Kidney epithelial cell (primary cell): ENCODE data around the gene NKIRAS2. TPM values are rescaled to one million over a fixed set of nuclear protein-coding genes. Genes with fewer than 3 reads are reported as not detected.

ENCODE experiments used
- DNase-seq: peaks from one replicate; pipeline ENCODE4 v3.0.0-alpha.2; 2010; ENCODE audit warnings: low read depth
- H3K27me3 ChIP-seq: 2 replicates; pipeline ENCODE4 v1.6.0; 2011; ENCODE audit warnings: low read length; ENCODE audit not compliant: control insufficient read depth, insufficient read depth
- H3K36me3 ChIP-seq: 2 replicates; pipeline ENCODE4 v1.5.1; 2011; ENCODE audit warnings: low read length; ENCODE audit not compliant: control insufficient read depth, insufficient read depth
- H3K4me3 ChIP-seq: 2 replicates; pipeline ENCODE4 v1.5.1; 2011; ENCODE audit warnings: low read depth, mild to moderate bottlenecking, control low read depth, low read length
- total RNA-seq: library from RNA; depleted of rRNA; stranded (reverse); fragments of >200 nt; gene quantifications from 2 replicates; pipeline ENCODE4 v1.2.3, GENCODE V29; 2015
- TF ChIP-seq, protein P1 (sequence below): IDR thresholded peaks from 2 replicates; pipeline ENCODE4 v1.5.1; 2011; ENCODE audit warnings: mild to moderate bottlenecking, moderate library complexity, low read length, control low read depth, inconsistent platforms; ENCODE audit not compliant: insufficient read depth, poor library complexity, severe bottlenecking

Gene NKIRAS2
- total RNA-seq, 1 donor from 2014 or later, result 74.4 TPM

DNA sequence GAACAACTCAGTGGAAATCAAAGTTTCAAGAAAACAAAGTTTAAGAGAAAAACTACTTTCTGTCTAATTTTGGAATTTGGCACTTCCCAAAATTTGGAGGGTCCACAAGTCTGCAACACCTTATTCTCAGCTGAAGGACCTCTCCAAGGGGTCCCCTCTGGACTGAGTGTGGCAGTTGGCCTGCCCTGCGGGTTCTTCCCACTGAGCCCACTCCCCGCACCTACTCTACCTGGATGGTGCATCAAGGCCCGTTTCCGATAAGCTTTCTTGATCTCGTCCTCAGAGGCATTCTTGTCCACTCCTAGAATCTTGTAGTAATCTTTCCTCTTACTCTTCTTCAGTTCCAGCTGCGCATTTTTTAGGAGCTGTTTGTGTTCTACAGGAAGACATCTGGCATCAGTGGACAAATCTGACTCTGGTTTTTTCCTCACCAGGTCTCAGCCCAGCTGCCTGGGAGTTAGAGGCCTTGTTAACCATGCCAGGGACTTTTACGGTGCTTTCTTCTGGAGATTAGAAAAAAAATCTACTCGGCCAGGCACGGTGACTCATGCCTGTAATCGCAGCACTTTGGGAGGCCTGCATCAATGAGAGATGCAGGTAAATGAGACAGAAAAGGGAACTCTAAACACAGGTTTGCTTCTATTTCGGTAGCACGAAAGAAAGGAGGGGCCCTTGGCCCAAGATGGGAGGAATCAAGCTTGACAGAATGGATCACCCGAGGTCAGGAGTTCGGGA lies 37.7 kb upstream of the NKIRAS2 start:
- Histone ChIP-seq H3K36me3 (peaks cover 3% of the 10 kb centered on the region), H3K4me3 (no peak overlapping the region), H3K27me3 (no peaks in the 10 kb centered on the region)
- no peak for DNase-seq
- TF ChIP-seq, protein P1, sequence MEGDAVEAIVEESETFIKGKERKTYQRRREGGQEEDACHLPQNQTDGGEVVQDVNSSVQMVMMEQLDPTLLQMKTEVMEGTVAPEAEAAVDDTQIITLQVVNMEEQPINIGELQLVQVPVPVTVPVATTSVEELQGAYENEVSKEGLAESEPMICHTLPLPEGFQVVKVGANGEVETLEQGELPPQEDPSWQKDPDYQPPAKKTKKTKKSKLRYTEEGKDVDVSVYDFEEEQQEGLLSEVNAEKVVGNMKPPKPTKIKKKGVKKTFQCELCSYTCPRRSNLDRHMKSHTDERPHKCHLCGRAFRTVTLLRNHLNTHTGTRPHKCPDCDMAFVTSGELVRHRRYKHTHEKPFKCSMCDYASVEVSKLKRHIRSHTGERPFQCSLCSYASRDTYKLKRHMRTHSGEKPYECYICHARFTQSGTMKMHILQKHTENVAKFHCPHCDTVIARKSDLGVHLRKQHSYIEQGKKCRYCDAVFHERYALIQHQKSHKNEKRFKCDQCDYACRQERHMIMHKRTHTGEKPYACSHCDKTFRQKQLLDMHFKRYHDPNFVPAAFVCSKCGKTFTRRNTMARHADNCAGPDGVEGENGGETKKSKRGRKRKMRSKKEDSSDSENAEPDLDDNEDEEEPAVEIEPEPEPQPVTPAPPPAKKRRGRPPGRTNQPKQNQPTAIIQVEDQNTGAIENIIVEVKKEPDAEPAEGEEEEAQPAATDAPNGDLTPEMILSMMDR, result no peak

DNA sequence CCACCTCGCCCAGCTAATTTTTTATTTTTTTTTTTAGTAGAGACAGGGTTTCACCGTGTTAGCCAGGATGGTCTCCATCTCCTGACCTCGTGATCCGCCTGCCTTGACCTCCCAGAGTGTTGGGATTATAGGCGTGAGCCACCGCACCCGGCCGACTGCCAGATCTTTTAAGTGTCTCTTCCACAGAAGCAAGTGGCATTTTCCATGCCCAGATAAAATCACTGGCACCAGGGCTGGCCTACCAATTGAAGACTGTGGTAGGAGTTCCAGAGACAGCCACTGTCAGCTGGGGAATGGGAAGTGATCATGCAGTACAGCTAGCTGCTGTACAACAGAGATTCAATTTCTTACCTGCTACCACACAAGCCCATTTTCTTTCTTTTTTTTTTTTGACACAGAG lies 35.4 kb upstream of the NKIRAS2 start:
- no peaks in the 10 kb centered on the region for H3K27me3 ChIP-seq
- no peak overlapping the region for H3K4me3 ChIP-seq
- no peak for DNase-seq
- peaks cover 5% of the 10 kb centered on the region for H3K36me3 ChIP-seq
- TF ChIP-seq, protein P1, result no peak

DNA sequence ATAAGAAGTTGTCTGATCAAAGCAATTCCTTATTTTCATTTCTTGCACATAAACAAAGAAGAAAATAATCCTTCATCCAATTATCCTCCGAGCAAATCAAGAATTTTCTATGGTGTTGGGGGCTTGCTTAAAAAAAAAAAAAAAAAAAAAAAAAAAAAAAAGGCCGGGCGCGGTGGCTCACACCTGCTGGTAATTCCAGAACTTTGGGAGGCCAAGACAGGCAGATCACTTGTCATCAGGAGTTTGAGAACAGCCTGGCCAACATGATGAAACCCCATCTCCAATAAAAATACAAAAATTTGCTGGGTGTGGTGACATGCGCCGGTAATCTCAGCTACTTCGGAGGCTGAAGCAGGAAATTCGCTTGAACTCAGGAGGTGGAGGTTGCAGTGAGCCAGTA lies 34.0 kb upstream of the NKIRAS2 start:
- Histone ChIP-seq H3K4me3 (no peak overlapping the region), H3K36me3 (peaks cover 6% of the 10 kb centered on the region), H3K27me3 (no peaks in the 10 kb centered on the region)
- DNase-seq, result no peak
- TF ChIP-seq, protein P1, result no peak

DNA sequence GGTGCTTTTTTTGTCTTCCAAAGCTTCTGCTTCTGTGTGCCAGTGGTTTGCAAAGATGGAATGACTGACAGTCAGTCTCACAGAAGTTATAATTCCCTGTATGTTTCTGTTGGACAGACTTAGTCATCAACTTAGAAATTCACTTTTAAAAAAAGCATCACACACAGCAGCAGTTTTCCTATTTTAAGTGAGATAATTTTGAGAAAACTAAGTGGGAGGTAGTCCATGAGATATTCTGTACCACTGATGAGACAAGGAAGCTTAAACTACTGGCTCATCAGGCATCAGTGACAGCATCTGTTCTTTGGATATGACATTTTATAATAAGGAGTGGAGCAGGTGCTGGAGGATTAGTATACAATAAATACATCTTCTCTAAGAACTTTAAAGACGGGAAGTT lies 33.3 kb upstream of the NKIRAS2 start:
- H3K4me3 ChIP-seq, result no peak overlapping the region
- peaks cover 6% of the 10 kb centered on the region for H3K36me3 ChIP-seq
- H3K27me3 ChIP-seq, result no peaks in the 10 kb centered on the region
- no peak for DNase-seq
- TF ChIP-seq, protein P1, result no peak

DNA sequence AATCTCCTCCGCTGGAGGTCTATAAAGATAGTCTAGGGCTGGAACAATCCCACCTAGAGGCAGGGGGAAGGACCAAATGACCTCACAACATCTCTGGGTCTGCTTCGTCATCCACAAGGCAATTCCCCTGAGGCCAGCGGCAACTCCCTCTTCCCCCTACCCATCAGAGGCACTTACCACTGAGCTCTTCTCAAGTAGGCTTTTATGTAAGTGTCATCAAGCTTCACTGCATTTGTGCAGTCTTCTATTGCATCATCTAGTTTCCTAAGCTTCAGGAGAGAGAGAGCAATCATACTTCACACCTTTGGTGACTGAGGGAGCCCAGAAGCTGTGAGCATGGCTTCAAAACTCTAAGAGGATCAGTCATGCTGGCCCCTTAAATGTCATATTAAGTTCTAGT lies 32.2 kb upstream of the NKIRAS2 start:
- Histone ChIP-seq H3K27me3 (no peaks in the 10 kb centered on the region), H3K36me3 (peaks cover 6% of the 10 kb centered on the region), H3K4me3 (no peak overlapping the region)
- no peak for DNase-seq
- TF ChIP-seq, protein P1, result no peak

DNA sequence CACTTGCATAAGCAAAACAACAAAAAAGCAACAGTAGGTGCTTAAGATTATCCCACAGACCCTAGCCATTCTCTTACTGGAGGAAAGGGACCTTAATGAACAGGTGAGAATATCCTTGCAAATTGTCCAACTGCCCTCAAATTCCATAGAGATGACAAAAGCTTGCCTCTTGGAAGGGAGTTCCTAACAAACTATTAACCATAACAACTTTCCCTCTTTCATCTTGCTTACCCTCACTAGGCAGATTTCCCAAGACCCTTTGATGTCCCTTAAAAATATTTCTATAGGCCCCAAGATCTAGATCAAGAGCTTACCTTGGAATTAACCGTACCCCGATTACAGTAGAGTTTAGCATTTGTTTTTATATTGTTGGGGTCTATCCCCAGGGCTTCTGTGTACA lies 31.5 kb upstream of the NKIRAS2 start:
- no peaks in the 10 kb centered on the region for H3K27me3 ChIP-seq
- DNase-seq, result no peak
- H3K4me3 ChIP-seq, result no peak overlapping the region
- peaks cover 6% of the 10 kb centered on the region for H3K36me3 ChIP-seq
- TF ChIP-seq, protein P1, result no peak
